ENCODE results near the gene DYNC2H1. TPM values are rescaled to one million over a fixed set of nuclear protein-coding genes. Genes with fewer than 3 reads are reported as not detected.
A peak's percentile ranks its signal among the peaks of the same experiment; 100 is the strongest.

Gene DYNC2H1
- total RNA-seq, 6 experiments from 2014 or later = 10.9 to 14.0 (median 12.3) TPM

DNA sequence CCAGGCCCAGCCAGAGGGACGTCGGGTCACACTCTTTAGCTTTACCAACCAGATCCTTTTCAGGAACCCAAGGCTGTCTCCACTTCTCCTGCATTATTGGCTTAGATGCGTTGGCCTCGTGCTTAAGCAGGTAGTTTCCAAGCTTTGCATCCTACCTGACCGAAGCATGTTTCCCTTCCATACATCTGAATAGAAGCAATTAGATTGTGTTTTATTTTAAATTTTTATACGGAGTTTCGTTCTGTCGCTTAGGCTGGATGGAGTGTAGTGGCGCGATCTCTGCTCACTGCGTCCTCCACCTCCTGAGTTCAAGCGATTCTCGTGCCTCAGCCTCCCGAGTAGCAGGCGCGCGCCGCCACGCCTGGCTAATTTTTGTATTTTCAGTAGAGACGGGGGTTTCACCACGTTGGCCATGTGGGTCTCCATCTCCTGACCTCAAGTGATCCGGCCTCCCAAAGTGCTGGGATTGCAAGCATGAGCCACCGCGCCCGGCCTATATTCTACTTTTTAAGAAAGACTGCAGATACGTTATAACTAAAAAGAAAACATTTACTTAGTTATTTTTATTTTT is 677 bp downstream of the DYNC2H1 start:
- Mint-ChIP-seq H3K36me3 (ENCODE audit: low read depth) (peaks cover 11% of the 10 kb centered on the region), H3K27ac (peak overlapping the region; percentile 98), H3K27me3 (ENCODE audit: insufficient read depth) (peaks cover 3% of the 10 kb centered on the region; the same call in 1 of the 2 replicates), H3K4me1 (ENCODE audit: low read depth) (peaks cover 48% of the 10 kb centered on the region), H3K4me3 (peak overlapping the region; percentile 95), H3K9me3 (no peaks in the 10 kb centered on the region)
- TF ChIP-seq, protein P1, sequence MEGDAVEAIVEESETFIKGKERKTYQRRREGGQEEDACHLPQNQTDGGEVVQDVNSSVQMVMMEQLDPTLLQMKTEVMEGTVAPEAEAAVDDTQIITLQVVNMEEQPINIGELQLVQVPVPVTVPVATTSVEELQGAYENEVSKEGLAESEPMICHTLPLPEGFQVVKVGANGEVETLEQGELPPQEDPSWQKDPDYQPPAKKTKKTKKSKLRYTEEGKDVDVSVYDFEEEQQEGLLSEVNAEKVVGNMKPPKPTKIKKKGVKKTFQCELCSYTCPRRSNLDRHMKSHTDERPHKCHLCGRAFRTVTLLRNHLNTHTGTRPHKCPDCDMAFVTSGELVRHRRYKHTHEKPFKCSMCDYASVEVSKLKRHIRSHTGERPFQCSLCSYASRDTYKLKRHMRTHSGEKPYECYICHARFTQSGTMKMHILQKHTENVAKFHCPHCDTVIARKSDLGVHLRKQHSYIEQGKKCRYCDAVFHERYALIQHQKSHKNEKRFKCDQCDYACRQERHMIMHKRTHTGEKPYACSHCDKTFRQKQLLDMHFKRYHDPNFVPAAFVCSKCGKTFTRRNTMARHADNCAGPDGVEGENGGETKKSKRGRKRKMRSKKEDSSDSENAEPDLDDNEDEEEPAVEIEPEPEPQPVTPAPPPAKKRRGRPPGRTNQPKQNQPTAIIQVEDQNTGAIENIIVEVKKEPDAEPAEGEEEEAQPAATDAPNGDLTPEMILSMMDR (IDR thresholded peaks at IDR 0.05) = no peak
- no peak for DNase-seq

GRCh38 chr11:103110391-103110790 is 1.2 kb downstream of the DYNC2H1 start:
- H3K4me3 Mint-ChIP-seq = peak overlapping the region; percentile 95
- peak; percentile 57 for DNase-seq
- H3K27ac Mint-ChIP-seq = peak overlapping the region; percentile 98
- peaks cover 3% of the 10 kb centered on the region; the same call in 1 of the 2 replicates for H3K27me3 Mint-ChIP-seq (ENCODE audit: insufficient read depth)
- peaks cover 14% of the 10 kb centered on the region for H3K36me3 Mint-ChIP-seq (ENCODE audit: low read depth)
- TF ChIP-seq, protein P1 (IDR thresholded peaks at IDR 0.05) = peak; percentile 77
- peaks cover 50% of the 10 kb centered on the region for H3K4me1 Mint-ChIP-seq (ENCODE audit: low read depth)
- no peaks in the 10 kb centered on the region for H3K9me3 Mint-ChIP-seq

DNA sequence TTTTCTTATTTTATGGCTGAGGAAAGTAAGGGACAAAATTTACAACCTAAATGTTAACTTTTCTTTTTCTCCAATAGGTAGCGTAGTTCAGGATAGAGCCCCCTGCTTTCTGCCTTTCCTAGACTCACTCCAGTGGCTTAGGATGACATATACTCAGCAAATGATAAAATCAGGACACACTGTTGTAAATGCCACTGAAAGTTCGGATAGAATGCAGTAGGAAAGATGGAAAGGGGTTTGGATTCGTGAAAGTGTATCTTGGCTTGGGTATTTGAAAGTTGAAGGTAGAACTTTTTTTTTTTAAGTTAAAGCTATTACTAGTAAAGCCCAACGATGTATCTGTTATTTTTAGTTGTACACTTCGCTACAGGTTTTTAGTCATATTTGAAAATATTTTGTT is 2.2 kb downstream of the DYNC2H1 start:
- TF ChIP-seq, protein P1 (IDR thresholded peaks at IDR 0.05) = no peak
- Mint-ChIP-seq H3K4me3 (peak overlapping the region; percentile 95; the same call in 1 of the 2 replicates), H3K4me1 (ENCODE audit: low read depth) (peaks cover 50% of the 10 kb centered on the region), H3K27me3 (ENCODE audit: insufficient read depth) (no peaks in the 10 kb centered on the region; the same call in 1 of the 2 replicates), H3K9me3 (no peaks in the 10 kb centered on the region), H3K36me3 (ENCODE audit: low read depth) (peaks cover 14% of the 10 kb centered on the region), H3K27ac (no peak overlapping the region; the same call in 1 of the 2 replicates)
- DNase-seq = no peak

GRCh38 chr11:103112364-103112763 is 3.1 kb downstream of the DYNC2H1 start:
- TF ChIP-seq, protein P1 (IDR thresholded peaks at IDR 0.05) = no peak
- DNase-seq = no peak
- Mint-ChIP-seq H3K27me3 (ENCODE audit: insufficient read depth) (no peaks in the 10 kb centered on the region; the same call in 1 of the 2 replicates), H3K9me3 (no peaks in the 10 kb centered on the region), H3K4me1 (ENCODE audit: low read depth) (peaks cover 50% of the 10 kb centered on the region), H3K27ac (peak overlapping the region; percentile 43), H3K4me3 (peak overlapping the region; percentile 95), H3K36me3 (ENCODE audit: low read depth) (peaks cover 14% of the 10 kb centered on the region)

GRCh38 chr11:103114836-103115235 is 5.6 kb downstream of the DYNC2H1 start:
- TF ChIP-seq, protein P1 (IDR thresholded peaks at IDR 0.05) = no peak
- no peak for DNase-seq
- no peak overlapping the region for H3K27ac Mint-ChIP-seq
- peaks cover 41% of the 10 kb centered on the region for H3K4me1 Mint-ChIP-seq (ENCODE audit: low read depth)
- H3K27me3 Mint-ChIP-seq (ENCODE audit: insufficient read depth) = no peaks in the 10 kb centered on the region
- peaks cover 14% of the 10 kb centered on the region for H3K36me3 Mint-ChIP-seq (ENCODE audit: low read depth)
- H3K9me3 Mint-ChIP-seq = no peaks in the 10 kb centered on the region
- no peak overlapping the region for H3K4me3 Mint-ChIP-seq

Data from HFFc6 (cell line).